ENCODE data around the gene ATOH7. TPM values are rescaled to one million over a fixed set of nuclear protein-coding genes. Genes with fewer than 3 reads are reported as not detected.

ATOH7 gene
- total RNA-seq, 1 donor from 2014 or later: not detected

DNA sequence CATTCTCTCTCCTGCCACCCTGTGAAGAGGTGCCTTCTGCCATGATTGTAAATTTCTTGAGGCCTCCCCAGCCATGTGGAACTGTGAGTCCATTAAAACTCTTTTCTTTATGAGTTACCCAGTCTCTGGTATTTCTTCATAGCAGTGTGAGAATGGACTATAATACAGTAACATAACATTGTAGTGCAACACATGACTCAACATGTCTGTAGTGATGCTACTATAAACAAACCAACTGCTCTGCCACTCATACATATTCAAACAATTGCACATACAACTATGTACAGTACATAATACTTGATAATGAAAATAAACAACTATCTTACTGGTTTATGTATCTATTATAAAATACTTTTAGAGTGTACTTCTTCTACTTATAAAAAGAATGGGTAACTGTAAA, 7.1 kb downstream of the ATOH7 start:
- Mint-ChIP-seq H3K4me3 (no peak overlapping the region), H3K4me1 (no peaks in the 10 kb centered on the region), H3K36me3 (ENCODE audit: low read depth) (no peaks in the 10 kb centered on the region), H3K27ac (no peak overlapping the region), H3K27me3 (peaks cover 13% of the 10 kb centered on the region), H3K9me3 (no peaks in the 10 kb centered on the region)
- TF ChIP-seq, protein P1, sequence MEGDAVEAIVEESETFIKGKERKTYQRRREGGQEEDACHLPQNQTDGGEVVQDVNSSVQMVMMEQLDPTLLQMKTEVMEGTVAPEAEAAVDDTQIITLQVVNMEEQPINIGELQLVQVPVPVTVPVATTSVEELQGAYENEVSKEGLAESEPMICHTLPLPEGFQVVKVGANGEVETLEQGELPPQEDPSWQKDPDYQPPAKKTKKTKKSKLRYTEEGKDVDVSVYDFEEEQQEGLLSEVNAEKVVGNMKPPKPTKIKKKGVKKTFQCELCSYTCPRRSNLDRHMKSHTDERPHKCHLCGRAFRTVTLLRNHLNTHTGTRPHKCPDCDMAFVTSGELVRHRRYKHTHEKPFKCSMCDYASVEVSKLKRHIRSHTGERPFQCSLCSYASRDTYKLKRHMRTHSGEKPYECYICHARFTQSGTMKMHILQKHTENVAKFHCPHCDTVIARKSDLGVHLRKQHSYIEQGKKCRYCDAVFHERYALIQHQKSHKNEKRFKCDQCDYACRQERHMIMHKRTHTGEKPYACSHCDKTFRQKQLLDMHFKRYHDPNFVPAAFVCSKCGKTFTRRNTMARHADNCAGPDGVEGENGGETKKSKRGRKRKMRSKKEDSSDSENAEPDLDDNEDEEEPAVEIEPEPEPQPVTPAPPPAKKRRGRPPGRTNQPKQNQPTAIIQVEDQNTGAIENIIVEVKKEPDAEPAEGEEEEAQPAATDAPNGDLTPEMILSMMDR (IDR thresholded peaks at IDR 0.05): no peak
- ChIA-PET CTCF (no interaction called here), POLR2A (no interaction called here)
- no peak for ATAC-seq (ENCODE audit: low read depth)
- intact Hi-C loops (cut with micrococcal nuclease): no loop called here
- DNase-seq: no peak

DNA sequence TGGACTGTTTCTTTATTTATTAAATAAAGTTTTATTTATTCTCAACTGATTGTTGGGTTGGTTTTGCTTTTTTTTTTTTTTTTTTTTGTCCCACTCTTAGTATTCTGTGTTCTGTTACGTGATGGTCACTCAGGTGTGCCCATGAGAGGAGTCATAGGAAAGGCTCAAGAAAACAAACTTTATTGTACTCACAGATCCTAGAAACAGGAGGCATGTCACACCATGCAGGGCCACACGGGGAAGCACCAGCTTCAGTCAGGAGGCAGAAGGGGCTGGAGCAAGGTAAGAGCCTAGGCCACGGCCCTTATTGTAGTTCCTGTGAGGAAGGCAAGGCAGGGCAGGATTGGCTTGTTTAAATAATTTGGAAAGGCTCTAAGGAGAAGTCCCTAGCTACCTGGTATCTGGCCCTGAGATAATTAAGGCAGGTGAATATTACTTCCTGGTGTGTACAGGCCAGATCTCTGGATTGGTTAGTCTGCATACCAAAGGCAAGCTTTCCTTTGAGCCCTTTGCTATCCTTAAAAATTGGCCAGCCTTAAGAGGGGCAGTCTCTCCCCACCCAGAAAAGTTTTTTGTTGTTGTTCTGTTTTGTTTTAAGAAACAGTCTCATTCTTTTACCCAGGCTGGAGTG, 8.3 kb downstream of the ATOH7 start:
- Mint-ChIP-seq H3K4me1 (no peaks in the 10 kb centered on the region), H3K9me3 (no peaks in the 10 kb centered on the region), H3K27me3 (peaks cover 9% of the 10 kb centered on the region), H3K4me3 (no peak overlapping the region), H3K36me3 (ENCODE audit: low read depth) (no peaks in the 10 kb centered on the region), H3K27ac (no peak overlapping the region)
- ChIA-PET POLR2A (interaction anchor here (0.9 kb wide), 1 partner anchor 11 kb away, joined by 8 read pairs; no protein-coding TSS in a partner anchor), CTCF (interaction anchor here (1.0 to 2.0 kb wide), 2 partner anchors 11 to 78 kb away, joined by 3 to 8 read pairs; no protein-coding TSS in a partner anchor)
- ATAC-seq (ENCODE audit: low read depth) (no peak), DNase-seq (no peak)
- intact Hi-C loops (cut with micrococcal nuclease): no loop called here
- TF ChIP-seq, protein P1 (IDR thresholded peaks at IDR 0.05): no peak

DNA sequence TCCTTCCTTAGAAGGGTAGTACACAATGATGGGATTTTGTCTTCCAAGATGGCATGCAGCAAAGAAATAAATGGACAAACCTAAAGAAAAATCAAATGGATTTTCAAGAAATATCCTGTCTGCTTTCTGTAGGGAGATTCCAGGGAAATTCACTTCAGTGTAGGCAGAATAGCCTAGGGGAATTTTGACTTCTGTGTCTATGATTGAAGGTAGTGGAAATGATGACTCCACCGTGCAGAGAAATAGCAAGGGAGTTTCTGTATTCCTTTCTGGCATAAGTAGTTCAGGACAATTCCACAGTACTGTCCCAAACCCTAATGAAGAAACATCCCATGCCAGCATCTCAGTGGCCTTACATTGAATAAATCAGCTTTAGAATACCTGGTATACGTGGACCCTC, 9.5 kb downstream of the ATOH7 start:
- no peaks in the 10 kb centered on the region for H3K4me1 Mint-ChIP-seq
- DNase-seq (no peak), ATAC-seq (ENCODE audit: low read depth) (no peak)
- ChIA-PET CTCF (interaction anchor here (2.0 kb wide), 1 partner anchor 9 kb away, joined by 8 read pairs; no protein-coding TSS in a partner anchor), POLR2A (no interaction called here)
- H3K9me3 Mint-ChIP-seq: no peaks in the 10 kb centered on the region
- TF ChIP-seq, protein P1 (IDR thresholded peaks at IDR 0.05): no peak
- H3K36me3 Mint-ChIP-seq (ENCODE audit: low read depth): no peaks in the 10 kb centered on the region
- H3K27ac Mint-ChIP-seq: no peak overlapping the region
- H3K27me3 Mint-ChIP-seq: no peaks in the 10 kb centered on the region
- intact Hi-C loops (cut with micrococcal nuclease): no loop called here
- H3K4me3 Mint-ChIP-seq: no peak overlapping the region

DNA sequence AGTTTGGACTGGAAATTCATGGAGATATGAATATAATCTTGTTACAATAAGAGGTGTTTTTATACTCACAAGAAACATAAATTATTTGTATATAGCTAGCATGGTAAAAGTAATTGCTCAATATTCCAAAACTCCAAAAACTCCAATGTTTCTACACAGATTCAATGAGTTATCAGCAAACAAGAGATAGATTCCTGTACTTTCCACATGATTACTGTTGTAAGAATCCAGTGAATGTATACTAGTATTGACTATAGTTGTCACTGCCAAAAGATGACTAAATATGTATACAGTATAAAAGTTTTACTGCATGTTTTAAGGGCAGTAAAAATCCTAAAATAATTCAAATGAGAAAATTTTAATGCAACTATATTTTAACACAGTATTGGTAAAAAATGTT, 10.7 kb downstream of the ATOH7 start:
- Mint-ChIP-seq H3K4me3 (no peak overlapping the region), H3K36me3 (ENCODE audit: low read depth) (no peaks in the 10 kb centered on the region), H3K4me1 (no peaks in the 10 kb centered on the region), H3K27me3 (no peaks in the 10 kb centered on the region), H3K9me3 (no peaks in the 10 kb centered on the region), H3K27ac (no peak overlapping the region)
- ATAC-seq (ENCODE audit: low read depth): no peak
- TF ChIP-seq, protein P1 (IDR thresholded peaks at IDR 0.05): no peak
- CTCF ChIA-PET: no interaction called here
- POLR2A ChIA-PET: no interaction called here
- intact Hi-C loops (cut with micrococcal nuclease): no loop called here
- DNase-seq: no peak

DNA sequence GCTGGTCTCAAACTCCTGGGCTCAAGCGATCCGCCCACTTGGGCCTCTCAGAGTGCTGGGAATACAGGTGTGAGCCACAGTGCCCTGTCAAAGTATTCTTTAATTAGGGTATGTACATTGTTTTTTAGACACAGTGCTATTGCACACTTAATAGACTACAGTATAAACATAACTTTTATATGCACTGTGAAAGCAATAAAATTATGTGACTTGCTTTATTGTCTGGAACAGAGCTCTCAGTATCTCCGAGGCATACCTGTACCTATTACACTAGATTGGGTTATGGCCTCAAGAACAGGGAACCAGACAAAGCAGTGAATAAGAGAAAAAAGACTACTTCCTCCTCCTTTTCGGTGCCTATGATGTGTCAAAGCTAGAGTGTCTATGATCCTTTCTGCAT, 13.1 kb downstream of the ATOH7 start:
- intact Hi-C loops (cut with micrococcal nuclease): no loop called here
- H3K4me3 Mint-ChIP-seq: no peak overlapping the region
- CTCF ChIA-PET: no interaction called here
- POLR2A ChIA-PET: no interaction called here
- no peaks in the 10 kb centered on the region for H3K9me3 Mint-ChIP-seq
- no peaks in the 10 kb centered on the region for H3K36me3 Mint-ChIP-seq (ENCODE audit: low read depth)
- ATAC-seq (ENCODE audit: low read depth) (no peak), DNase-seq (no peak)
- no peaks in the 10 kb centered on the region for H3K27me3 Mint-ChIP-seq
- no peak overlapping the region for H3K27ac Mint-ChIP-seq
- TF ChIP-seq, protein P1 (IDR thresholded peaks at IDR 0.05): no peak
- H3K4me1 Mint-ChIP-seq: no peaks in the 10 kb centered on the region
